ENCODE measurements around the gene DYNAP.

- TF ChIP-seq POLR2A (IDR thresholded peaks at IDR 0.05) (no peak), CTCF (IDR thresholded peaks at IDR 0.05) (no peak)
Observed at GRCh38 chr18:54626779-54627178, 35.7 kb downstream of the DYNAP start.

Data from thyroid gland (tissue), 4 donors.